Aorta (tissue), 5 donors: ENCODE measurements around the gene PLA2G2C. TPM values are rescaled to one million over a fixed set of nuclear protein-coding genes. Genes with fewer than 3 reads are reported as not detected.
A peak's percentile ranks its signal among the peaks of the same experiment; 100 is the strongest.

Source experiments
- ATAC-seq: fragments of 200-7000 bp; cut with Tn5 transposase; one replicate; pipeline ENCODE4 v1.9.1; 2022; ENCODE audit warnings: moderate library complexity; ENCODE audit not compliant: low FRiP score
- DNase-seq, 2 donors: peaks; one replicate each; pipeline ENCODE4 v3.0.0-alpha.2; 2020
- H3K27ac ChIP-seq, 2 donors: one replicate each; pipeline ENCODE4 v1.5.1; 2013; ENCODE audit warnings: low read length in 2 of 2, mild to moderate bottlenecking in 2 of 2, moderate library complexity in 2 of 2, control low read depth in 1 of 2, inconsistent platforms in 1 of 2, low read depth in 1 of 2
- H3K27me3 ChIP-seq, 2 donors: one replicate each; pipeline ENCODE4 v1.6.1; 2013; ENCODE audit warnings: control low read depth in 1 of 2, low read length in 1 of 2, mild to moderate bottlenecking in 1 of 2, moderate library complexity in 1 of 2; ENCODE audit not compliant: insufficient read depth in 2 of 2, control insufficient read depth in 1 of 2
- H3K36me3 ChIP-seq, 2 donors: one replicate each; pipeline ENCODE4 v1.6.1; 2013; ENCODE audit warnings: control low read depth in 1 of 2, low read length in 1 of 2, mild to moderate bottlenecking in 1 of 2; ENCODE audit not compliant: insufficient read depth in 2 of 2, control insufficient read depth in 1 of 2
- H3K4me1 ChIP-seq, 2 donors: one replicate each; pipeline ENCODE4 v1.6.1; 2013; ENCODE audit warnings: low read length in 2 of 2, control low read depth in 1 of 2, mild to moderate bottlenecking in 1 of 2, moderate library complexity in 1 of 2; ENCODE audit not compliant: insufficient read depth in 2 of 2, control insufficient read depth in 1 of 2
- H3K4me3 ChIP-seq, 2 donors: one replicate each; pipeline ENCODE4 v1.5.1; 2013; ENCODE audit warnings: low read length in 2 of 2, control low read depth in 1 of 2, mild to moderate bottlenecking in 1 of 2
- H3K9me3 ChIP-seq: one replicate; pipeline ENCODE4 v1.6.1; 2013; ENCODE audit warnings: mild to moderate bottlenecking, low read length; ENCODE audit not compliant: control insufficient read depth
- WGBS, 2 donors: extraction: QIAGEN DNeasy Blood & Tissue Kit; methylation state at CpG; one replicate each; pipeline ENCODE4 v1.1.7; 2013; 5-methylcytosine and 5-hydroxymethylcytosine counted together
- intact Hi-C, 2 donors: fragments of 100-400 bp; cut with DNase I; formaldehyde crosslinking; loops; one replicate each; pipeline versions ENCODE4 v1.14.2 to v1.15.0; 2022
- polyA plus RNA-seq, 2 donors: library from polyadenylated mRNA; stranded (reverse); fragments of 200-250 nt; gene quantifications; one replicate each; pipeline ENCODE4 v1.2.3, GENCODE V29; 2013
- total RNA-seq, 2 donors: library from RNA; stranded (reverse); fragmentation: NEBNext Ultra II Directional; extraction: Animal tissue kit (Norgen Biotek cat#: 25700); gene quantifications; one replicate each; pipeline ENCODE4 v1.2.1, GENCODE V29; 2021
- donor health status: healthy with polysubstance abuse.
- donor health status: Bipolar disorder and iron deficiency.
- donor health status: DM: no; HTN: no; CAD: no.
- donor health status: DM: no; HTN: no; CAD: no.
- donor health status: DM: yes; HTN: yes; CAD: no.

Gene PLA2G2C
- total and polyA plus RNA-seq, 4 donors = 0.81 TPM; not detected in 3

GRCh38 chr1:20198918-20199317 lies 12.6 kb upstream of the PLA2G2C start:
- H3K27me3 ChIP-seq = no peaks in the 10 kb centered on the region
- no peak overlapping the region for H3K4me3 ChIP-seq
- no peak for ATAC-seq
- no peak overlapping the region for H3K27ac ChIP-seq
- no peaks in the 10 kb centered on the region for H3K4me1 ChIP-seq
- no peaks in the 10 kb centered on the region for H3K36me3 ChIP-seq
- 78 to 83% methylated on average over 7 of the region's 7 CpGs for WGBS, 2 donors
- H3K9me3 ChIP-seq = no peaks in the 10 kb centered on the region
- DNase-seq = no peak
- intact Hi-C loops = no loop called here

GRCh38 chr1:20198296-20198695 lies 12.0 kb upstream of the PLA2G2C start:
- no peak for ATAC-seq
- DNase-seq = no peak
- WGBS, 2 donors = 49 to 90% methylated on average over 1 of the region's 1 CpG
- Histone ChIP-seq H3K4me1 (no peaks in the 10 kb centered on the region), H3K27ac (no peak overlapping the region), H3K4me3 (no peak overlapping the region), H3K27me3 (no peaks in the 10 kb centered on the region), H3K9me3 (no peaks in the 10 kb centered on the region), H3K36me3 (no peaks in the 10 kb centered on the region)
- intact Hi-C loops = no loop called here

DNA sequence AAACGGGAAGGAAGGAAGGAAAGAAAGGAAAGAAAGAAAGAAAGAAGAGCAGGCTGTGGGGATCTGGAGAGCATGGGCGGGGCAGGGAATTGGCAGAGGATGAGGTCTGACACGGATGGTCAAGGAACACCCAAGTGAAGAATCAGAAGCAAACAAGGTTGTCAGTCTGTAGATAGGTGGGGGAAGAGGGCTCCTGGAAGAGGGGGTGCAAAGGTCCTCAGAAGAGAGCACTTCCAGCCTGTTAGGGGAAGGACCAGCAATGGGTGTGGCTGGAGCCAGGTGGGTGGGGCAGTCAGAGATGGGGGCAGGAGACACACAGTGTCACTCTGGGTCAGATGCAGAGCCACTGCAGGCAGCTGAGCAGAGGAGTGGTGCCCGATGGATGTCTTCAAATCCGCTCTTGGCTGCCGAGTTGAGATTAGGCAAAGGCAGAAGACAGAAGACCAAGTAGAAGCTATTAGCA lies 11.0 kb upstream of the PLA2G2C start:
- DNase-seq (no peak), ATAC-seq (no peak)
- no peaks in the 10 kb centered on the region for H3K27me3 ChIP-seq
- intact Hi-C loops = no loop called here
- 72 to 75% methylated on average over 6 of the region's 6 CpGs for WGBS, 2 donors
- H3K4me1 ChIP-seq = no peaks in the 10 kb centered on the region
- no peaks in the 10 kb centered on the region for H3K9me3 ChIP-seq
- no peak overlapping the region for H3K4me3 ChIP-seq
- H3K27ac ChIP-seq = no peak overlapping the region
- no peaks in the 10 kb centered on the region for H3K36me3 ChIP-seq

- WGBS, 2 donors = 77 to 78% methylated on average over 4 of the region's 4 CpGs
- Histone ChIP-seq H3K36me3 (no peaks in the 10 kb centered on the region), H3K4me1 (no peaks in the 10 kb centered on the region), H3K27ac (no peak overlapping the region), H3K27me3 (no peaks in the 10 kb centered on the region), H3K4me3 (no peak overlapping the region), H3K9me3 (no peaks in the 10 kb centered on the region)
- DNase-seq (no peak), ATAC-seq (no peak)
- intact Hi-C loops = no loop called here
Measured at GRCh38 chr1:20195462-20195780, 9.1 kb upstream of the PLA2G2C start.

GRCh38 chr1:20194757-20195461 lies 8.6 kb upstream of the PLA2G2C start:
- peak; percentile 77 to 85 for DNase-seq
- Histone ChIP-seq H3K4me1 (no peaks in the 10 kb centered on the region), H3K27me3 (no peaks in the 10 kb centered on the region), H3K4me3 (no peak overlapping the region), H3K36me3 (no peaks in the 10 kb centered on the region), H3K27ac (no peak overlapping the region), H3K9me3 (no peaks in the 10 kb centered on the region)
- 27 to 32% methylated on average over 15 of the region's 15 CpGs for WGBS, 2 donors
- intact Hi-C loops = no loop called here
- ATAC-seq = no peak

GRCh38 chr1:20194224-20194623 lies 7.9 kb upstream of the PLA2G2C start:
- intact Hi-C loops = no loop called here
- ATAC-seq = no peak
- DNase-seq = no peak
- no peak overlapping the region for H3K27ac ChIP-seq
- 85 to 86% methylated on average over 2 of the region's 2 CpGs for WGBS, 2 donors
- no peaks in the 10 kb centered on the region for H3K36me3 ChIP-seq
- no peaks in the 10 kb centered on the region for H3K27me3 ChIP-seq
- H3K4me3 ChIP-seq = no peak overlapping the region
- H3K9me3 ChIP-seq = no peaks in the 10 kb centered on the region
- no peaks in the 10 kb centered on the region for H3K4me1 ChIP-seq

GRCh38 chr1:20192871-20193411 lies 6.6 kb upstream of the PLA2G2C start:
- no peaks in the 10 kb centered on the region for H3K4me1 ChIP-seq
- no peaks in the 10 kb centered on the region for H3K9me3 ChIP-seq
- WGBS, 2 donors = 78 to 89% methylated on average over 1 of the region's 1 CpG
- H3K27ac ChIP-seq = no peak overlapping the region
- H3K36me3 ChIP-seq = no peaks in the 10 kb centered on the region
- H3K27me3 ChIP-seq = no peaks in the 10 kb centered on the region
- H3K4me3 ChIP-seq = no peak overlapping the region
- intact Hi-C loops = no loop called here
- no peak for ATAC-seq
- no peak for DNase-seq

DNA sequence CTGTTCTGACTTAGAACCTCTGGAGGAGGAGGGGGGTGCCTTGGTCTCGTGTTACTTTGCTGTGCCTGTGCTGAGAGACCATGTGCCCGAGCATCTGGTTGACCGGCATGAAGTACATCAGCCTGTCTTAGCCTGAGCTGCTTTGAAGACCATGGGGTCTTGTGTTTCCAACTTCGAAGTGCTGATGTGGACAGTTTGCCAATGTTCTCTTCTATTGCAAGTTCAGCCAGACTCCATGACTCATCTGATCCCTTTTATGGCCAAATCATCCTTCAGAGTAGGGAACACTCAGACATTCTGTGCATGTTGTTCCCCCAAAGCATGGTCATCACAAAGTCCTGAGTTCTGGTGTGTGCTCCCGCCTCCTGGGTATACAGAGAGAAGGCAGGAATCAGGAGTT lies 6.0 kb upstream of the PLA2G2C start:
- Histone ChIP-seq H3K9me3 (no peaks in the 10 kb centered on the region), H3K27ac (no peak overlapping the region), H3K36me3 (no peaks in the 10 kb centered on the region), H3K4me3 (no peak overlapping the region), H3K4me1 (no peaks in the 10 kb centered on the region), H3K27me3 (no peaks in the 10 kb centered on the region)
- DNase-seq (no peak), ATAC-seq (peak; percentile 40)
- intact Hi-C loops = no loop called here
- 63 to 71% methylated on average over 5 of the region's 5 CpGs for WGBS, 2 donors

DNA sequence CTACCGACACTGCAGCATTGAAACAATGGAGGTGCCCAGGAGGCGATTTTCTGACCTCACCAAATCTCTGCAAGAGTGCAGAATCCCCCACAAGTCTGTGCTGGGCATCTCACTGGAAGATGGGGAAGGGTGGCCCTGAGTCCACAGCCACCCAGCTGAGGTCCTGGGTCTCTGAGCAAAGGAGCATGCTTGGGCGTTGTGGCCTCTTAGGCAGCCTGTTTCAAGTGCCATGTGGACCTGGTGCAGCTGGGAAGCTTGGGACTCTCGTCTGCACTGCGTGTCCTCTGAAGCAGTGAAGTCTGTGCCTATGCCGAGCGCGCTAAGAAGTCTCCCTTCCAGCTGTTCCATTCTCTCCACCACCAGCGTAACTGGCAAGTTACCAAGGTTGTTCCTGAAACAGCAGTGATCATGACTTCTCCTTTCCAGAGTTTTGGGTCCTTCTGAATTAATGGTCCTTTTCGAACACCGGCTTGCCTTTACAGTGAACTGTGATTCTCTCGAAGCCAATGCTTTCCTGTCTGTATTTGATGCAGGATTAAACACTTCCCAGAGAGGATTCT lies 5.0 kb upstream of the PLA2G2C start:
- ATAC-seq (no peak), DNase-seq (no peak)
- Histone ChIP-seq H3K36me3 (no peaks in the 10 kb centered on the region), H3K9me3 (no peaks in the 10 kb centered on the region), H3K27me3 (no peaks in the 10 kb centered on the region), H3K27ac (no peak overlapping the region), H3K4me3 (no peak overlapping the region), H3K4me1 (no peaks in the 10 kb centered on the region)
- intact Hi-C loops = no loop called here
- 86 to 87% methylated on average over 12 of the region's 12 CpGs for WGBS, 2 donors
